Hematopoietic multipotent progenitor cell treated with erythropoietin and hydrocortisone succinate and interleukin-3 and kit ligand, for 8 days (in vitro differentiated cells): ENCODE data around the gene NKX6-2.
"Not testable (repeated sequence)": the region's sequence is repeated elsewhere in the genome, so short reads cannot be mapped to it uniquely, and the experiment has no call there.

ENCODE experiments used
- DNase-seq: peaks from one replicate; pipeline ENCODE4 v3.0.0-alpha.2; 2015

Gene NKX6-2

GRCh38 chr10:132785723-132786475 lies at the start of gene NKX6-2:
NKX6-2 (minus strand) TSS chr10:132786147; CDS start chr10:132785948, 199 bp downstream.
- no peak for DNase-seq

GRCh38 chr10:132834891-132835847 lies 49.2 kb upstream of the NKX6-2 start:
- DNase-seq: no peak

- DNase-seq: no peak
Observed at GRCh38 chr10:132834311-132834761, 48.4 kb upstream of the NKX6-2 start.

GRCh38 chr10:132833421-132834111 lies 47.6 kb upstream of the NKX6-2 start:
- no peak for DNase-seq

- no peak for DNase-seq
Observed at GRCh38 chr10:132832186-132832969, 46.4 kb upstream of the NKX6-2 start.

- no peak for DNase-seq
Observed at GRCh38 chr10:132829403-132829802, 43.5 kb upstream of the NKX6-2 start.

- no peak for DNase-seq
Observed at GRCh38 chr10:132828681-132829080, 42.7 kb upstream of the NKX6-2 start.

- no peak for DNase-seq
Observed at GRCh38 chr10:132827861-132828539, 42.1 kb upstream of the NKX6-2 start.

GRCh38 chr10:132827423-132827789 lies 41.5 kb upstream of the NKX6-2 start:
- DNase-seq: no peak

- DNase-seq: no peak
Observed at GRCh38 chr10:132826524-132827422, 40.8 kb upstream of the NKX6-2 start.

GRCh38 chr10:132825783-132826523 lies 40.0 kb upstream of the NKX6-2 start:
- not testable (repeated sequence) for DNase-seq

- DNase-seq: no peak
Observed at GRCh38 chr10:132820056-132820455, 34.1 kb upstream of the NKX6-2 start.

GRCh38 chr10:132817701-132818211 lies 31.8 kb upstream of the NKX6-2 start:
- no peak for DNase-seq

- DNase-seq: no peak
Observed at GRCh38 chr10:132816718-132817117, 30.8 kb upstream of the NKX6-2 start.

- no peak for DNase-seq
Observed at GRCh38 chr10:132815168-132815857, 29.4 kb upstream of the NKX6-2 start.

GRCh38 chr10:132814469-132814856 lies 28.5 kb upstream of the NKX6-2 start:
- no peak for DNase-seq

GRCh38 chr10:132813560-132814468 lies 27.9 kb upstream of the NKX6-2 start:
- no peak for DNase-seq

- DNase-seq: no peak
Observed at GRCh38 chr10:132813001-132813401, 27.1 kb upstream of the NKX6-2 start.
